HPDE6-E6E7 (cell line): ENCODE measurements around the gene STX1A.

Experiments used
- DNase-seq: peaks from one replicate; pipeline ENCODE4 v3.0.0; 2011; ENCODE audit warnings: missing footprints; ENCODE audit errors: extremely low spot score

Gene STX1A

GRCh38 chr7:73649576-73649975 lies 69.9 kb downstream of the STX1A start:
- DNase-seq, result no peak
